ENCODE data around the gene CDX2. TPM values are rescaled to one million over a fixed set of nuclear protein-coding genes. Genes with fewer than 3 reads are reported as not detected.
"Not testable (repeated sequence)": the region's sequence is repeated elsewhere in the genome, so short reads cannot be mapped to it uniquely, and the experiment has no call there.

CDX2 gene, protein sequence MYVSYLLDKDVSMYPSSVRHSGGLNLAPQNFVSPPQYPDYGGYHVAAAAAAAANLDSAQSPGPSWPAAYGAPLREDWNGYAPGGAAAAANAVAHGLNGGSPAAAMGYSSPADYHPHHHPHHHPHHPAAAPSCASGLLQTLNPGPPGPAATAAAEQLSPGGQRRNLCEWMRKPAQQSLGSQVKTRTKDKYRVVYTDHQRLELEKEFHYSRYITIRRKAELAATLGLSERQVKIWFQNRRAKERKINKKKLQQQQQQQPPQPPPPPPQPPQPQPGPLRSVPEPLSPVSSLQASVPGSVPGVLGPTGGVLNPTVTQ
- not detected for total RNA-seq

- DNase-seq = no peak
Measured at GRCh38 chr13:27969082-27969865, at the start of gene CDX2. TSS of gene CDX2 (minus strand) at chr13:27969315. CDS start at chr13:27969006, 309 bp downstream.

- DNase-seq = no peak
Measured at GRCh38 chr13:28014301-28014700, 45.2 kb upstream of the CDX2 start.

GRCh38 chr13:28013482-28013881, 44.4 kb upstream of the CDX2 start:
- DNase-seq = no peak

- DNase-seq = no peak
Measured at GRCh38 chr13:28012896-28013295, 43.8 kb upstream of the CDX2 start.

GRCh38 chr13:28012383-28012782, 43.3 kb upstream of the CDX2 start:
- no peak for DNase-seq

- DNase-seq = no peak
Measured at GRCh38 chr13:28010046-28010445, 40.9 kb upstream of the CDX2 start.

GRCh38 chr13:28005016-28005415, 35.9 kb upstream of the CDX2 start:
- not testable (repeated sequence) for DNase-seq

- DNase-seq = no peak
Measured at GRCh38 chr13:28002886-28003698, 34.0 kb upstream of the CDX2 start.

DNA sequence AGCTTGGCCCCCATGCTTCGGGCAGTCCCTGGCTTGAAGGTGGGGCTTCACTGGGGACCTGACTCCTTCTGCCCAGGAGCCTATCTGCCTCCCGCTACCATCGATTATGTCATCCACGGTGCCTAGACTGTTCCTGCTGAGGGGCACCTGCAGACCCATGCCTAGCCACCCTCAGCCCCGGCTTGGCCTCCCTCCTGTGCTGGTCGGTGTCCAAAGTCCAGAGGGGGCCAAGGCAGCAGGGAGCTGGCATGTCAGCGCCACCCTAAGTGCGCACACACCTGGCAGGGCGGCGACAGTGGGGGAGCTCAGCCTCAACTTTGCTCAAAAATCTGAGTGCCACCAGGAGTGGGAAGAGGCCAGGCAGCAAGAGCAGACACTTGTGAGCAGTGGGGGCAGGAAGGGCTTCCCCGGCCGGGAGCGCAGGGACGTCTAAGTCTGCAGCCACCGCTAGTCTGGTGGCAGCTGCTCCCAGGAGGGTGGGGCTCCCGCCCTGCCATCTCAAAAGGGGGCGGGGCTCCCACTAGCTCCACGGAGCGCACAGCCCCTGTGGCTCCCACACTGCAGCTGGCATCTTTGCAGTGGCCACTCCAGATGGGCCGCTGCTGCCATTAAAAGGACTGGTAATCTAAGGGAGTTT, 32.8 kb upstream of the CDX2 start:
- no peak for DNase-seq

- DNase-seq = no peak
Measured at GRCh38 chr13:28001049-28001448, 31.9 kb upstream of the CDX2 start.

- no peak for DNase-seq
Measured at GRCh38 chr13:28000567-28000966, 31.5 kb upstream of the CDX2 start.

GRCh38 chr13:27997904-27998522, 28.9 kb upstream of the CDX2 start:
- no peak for DNase-seq

GRCh38 chr13:27991881-27992280, 22.8 kb upstream of the CDX2 start:
- no peak for DNase-seq

DNA sequence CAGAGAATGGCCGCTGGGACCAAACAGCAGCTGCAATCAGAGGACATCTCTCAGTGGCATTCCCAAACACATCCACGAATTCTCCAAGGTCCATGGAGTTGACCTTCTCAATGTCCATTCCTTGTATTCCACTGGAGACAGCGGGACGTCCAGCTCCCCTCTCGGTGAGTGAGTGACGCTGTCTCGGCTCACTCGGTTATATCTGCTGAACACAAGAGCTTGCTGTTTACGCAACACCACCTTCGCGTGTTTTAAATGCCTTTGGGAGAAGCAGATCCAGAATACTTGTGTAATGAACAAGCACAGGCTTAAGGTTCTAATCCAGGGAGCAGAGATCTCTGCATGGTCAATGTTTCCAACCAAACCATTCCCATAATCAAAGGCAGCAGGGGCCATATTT, 19.4 kb upstream of the CDX2 start, which contains the start of gene URAD:
URAD (minus strand) TSS at position 174 of the 400 bp plus-strand sequence; CDS start at position 118, 56 bp downstream.
- no peak for DNase-seq

DNA sequence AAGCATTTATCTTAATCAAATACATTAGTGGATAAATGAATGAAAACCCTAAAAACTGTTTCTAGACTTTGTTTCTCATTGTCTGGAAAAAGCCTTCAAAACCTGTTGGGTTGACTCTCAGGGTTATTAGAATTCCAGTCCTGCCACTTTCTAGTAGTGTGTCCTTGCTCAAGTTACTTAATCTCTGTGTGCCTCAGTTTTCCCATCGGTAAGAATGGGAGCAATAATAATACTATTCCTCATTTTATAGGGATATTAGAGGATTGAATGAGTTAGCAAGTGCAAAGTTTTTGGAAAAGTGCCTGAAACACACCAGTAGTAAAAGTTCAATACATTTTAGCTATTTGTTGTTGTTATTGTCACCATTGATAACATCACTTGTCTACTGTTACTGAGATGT, 16.5 kb upstream of the CDX2 start:
- DNase-seq = no peak

DNA sequence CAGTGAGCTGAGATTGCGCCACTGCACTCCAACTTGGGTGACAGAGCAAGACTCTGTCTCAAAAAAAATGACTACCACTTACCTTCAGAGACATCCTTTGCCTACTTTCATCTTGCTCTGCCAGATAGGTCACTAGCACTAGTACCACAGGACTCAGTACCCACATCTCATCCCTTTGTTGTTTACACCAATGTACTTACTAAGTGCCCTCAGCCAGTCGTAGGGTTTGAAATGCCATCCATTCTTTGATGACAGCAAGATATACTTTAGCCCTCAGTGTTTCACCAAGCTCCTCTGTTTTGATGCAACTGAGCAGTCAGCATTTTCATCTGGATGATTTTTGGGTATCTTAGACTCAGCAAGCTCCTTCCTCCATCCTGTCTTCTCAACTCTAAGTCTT, 13.2 kb upstream of the CDX2 start:
- DNase-seq = no peak

- no peak for DNase-seq
Measured at GRCh38 chr13:27981006-27981708, 12.0 kb upstream of the CDX2 start.

GRCh38 chr13:27980280-27980998, 11.3 kb upstream of the CDX2 start:
- DNase-seq = no peak

GRCh38 chr13:27979765-27980279, 10.7 kb upstream of the CDX2 start:
- DNase-seq = no peak

- DNase-seq = no peak
Measured at GRCh38 chr13:27979001-27979643, 10.0 kb upstream of the CDX2 start.
